Stimulated activated CD4-positive, alpha-beta T cell treated with anti-CD3 and anti-CD28 coated beads, Interleukin-12 subunit alpha, Interleukin-12 subunit beta, amount 100 ng/mL, for 48 hours (primary cell): ENCODE results near the gene LGALS12.

Experiments
- DNase-seq, 3 donors: peaks; one replicate each; pipeline ENCODE4 v3.0.0-alpha.2; 2020; ENCODE audit warnings: low read depth in 2 of 3, low spot score in 1 of 3

The LGALS12 gene

GRCh38 chr11:63560506-63561180, 54.8 kb downstream of the LGALS12 start:
- no peak for DNase-seq

GRCh38 chr11:63563201-63564055, 57.5 kb downstream of the LGALS12 start, which contains the start of gene PLAAT2:
TSS of gene PLAAT2 (minus strand) at chr11:63563379. CDS start at chr11:63563324, 55 bp downstream.
- DNase-seq = no peak

- DNase-seq = peak in 1 of 3 donors; percentile 35
Observed at GRCh38 chr11:63564056-63564774, 58.3 kb downstream of the LGALS12 start.

GRCh38 chr11:63564784-63565350, 59.0 kb downstream of the LGALS12 start:
- no peak for DNase-seq
